ENCODE measurements around the gene CHRNA7.

CHRNA7 gene

GRCh38 chr15:32089851-32090359, 59.6 kb downstream of the CHRNA7 start:
- DNase-seq = no peak

- DNase-seq = no peak
Observed at GRCh38 chr15:32091505-32092380, 61.4 kb downstream of the CHRNA7 start.

GRCh38 chr15:32096213-32096612, 65.9 kb downstream of the CHRNA7 start:
- DNase-seq = no peak

GRCh38 chr15:32096916-32097617, 66.8 kb downstream of the CHRNA7 start:
- peak; percentile 26 for DNase-seq

- DNase-seq = no peak
Observed at GRCh38 chr15:32098033-32098432, 67.7 kb downstream of the CHRNA7 start.

- DNase-seq = no peak
Observed at GRCh38 chr15:32099097-32099785, 68.9 kb downstream of the CHRNA7 start.

- no peak for DNase-seq
Observed at GRCh38 chr15:32099956-32100684, 69.8 kb downstream of the CHRNA7 start.

GRCh38 chr15:32104061-32104995, 74.0 kb downstream of the CHRNA7 start:
- DNase-seq = no peak

- DNase-seq = no peak
Observed at GRCh38 chr15:32105258-32106241, 75.2 kb downstream of the CHRNA7 start.

- no peak for DNase-seq
Observed at GRCh38 chr15:32106401-32107381, 76.4 kb downstream of the CHRNA7 start.

- no peak for DNase-seq
Observed at GRCh38 chr15:32107477-32108080, 77.3 kb downstream of the CHRNA7 start.

GRCh38 chr15:32108661-32109060, 78.3 kb downstream of the CHRNA7 start:
- no peak for DNase-seq

GRCh38 chr15:32112101-32112500, 81.8 kb downstream of the CHRNA7 start:
- no peak for DNase-seq

- no peak for DNase-seq
Observed at GRCh38 chr15:32113224-32113623, 82.9 kb downstream of the CHRNA7 start.

- no peak for DNase-seq
Observed at GRCh38 chr15:32117122-32117521, 86.8 kb downstream of the CHRNA7 start.

GRCh38 chr15:32119286-32119685, 89.0 kb downstream of the CHRNA7 start:
- no peak for DNase-seq

- no peak for DNase-seq
Observed at GRCh38 chr15:32119694-32120330, 89.5 kb downstream of the CHRNA7 start.
